Urothelium cell line (cell line): ENCODE data around the gene TRAF7.

Experiments used
- DNase-seq: peaks from one replicate; pipeline ENCODE4 v3.0.0; 2011; ENCODE audit warnings: low spot score, mixed read lengths
- FAIRE-seq: peaks from 2 replicates; lab custom pipeline; 2011; peaks lifted over from hg19 to GRCh38; lab: Jason Lieb, UNC

Gene TRAF7

GRCh38 chr16:2212362-2213324 lies 57.1 kb downstream of the TRAF7 start:
- DNase-seq: peak; percentile 32
- FAIRE-seq: no peak

- FAIRE-seq: no peak
- no peak for DNase-seq
These were observed 58.5 kb downstream of the TRAF7 start for GRCh38 chr16:2213817-2214718.

DNA sequence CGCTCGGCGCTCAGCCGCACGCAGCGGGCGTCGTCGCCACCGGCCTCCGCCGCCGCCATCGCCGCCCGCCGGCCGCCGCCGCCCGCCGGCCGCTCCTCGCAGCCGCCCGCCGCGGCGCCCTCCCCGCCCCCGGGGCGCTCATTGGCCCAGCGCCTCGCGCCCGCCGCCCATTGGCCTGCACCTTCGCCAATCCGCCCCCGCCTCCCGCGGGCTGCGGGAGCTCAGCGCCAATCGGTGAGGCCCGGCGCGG lies 59.1 kb downstream of the TRAF7 start, which contains the start of gene PGP:
PGP (minus strand) TSS at position 122 of the 250 bp plus-strand sequence; CDS start at position 59, 63 bp downstream.
- peak; percentile 93 for FAIRE-seq
- DNase-seq: no peak

DNA sequence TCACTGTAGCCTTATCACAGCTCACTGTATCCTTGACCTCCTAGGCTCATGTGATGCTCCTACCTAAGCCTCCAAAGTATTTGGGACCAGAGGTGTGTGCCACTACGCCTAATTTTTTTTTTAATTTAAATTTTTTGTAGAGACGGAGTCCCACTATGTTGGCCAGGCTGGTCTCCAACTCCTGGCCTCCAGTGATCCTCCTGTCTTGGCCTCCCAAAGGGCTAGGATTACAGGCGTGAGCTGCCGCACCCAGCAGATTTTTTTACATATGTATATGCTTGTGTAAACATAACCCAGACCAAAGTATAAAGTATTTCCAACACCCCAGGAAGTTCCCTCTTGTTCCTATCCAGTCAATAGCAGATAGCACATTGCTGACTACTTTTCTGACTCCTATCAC lies 60.7 kb downstream of the TRAF7 start:
- DNase-seq (no peak), FAIRE-seq (no peak)

GRCh38 chr16:2223221-2223941 lies 67.8 kb downstream of the TRAF7 start, which contains the start of gene E4F1:
Gene E4F1, plus strand, starts transcription at chr16:2223591. Its CDS starts 23 bp downstream, at chr16:2223614.
- DNase-seq: peak; percentile 100
- FAIRE-seq: peak; percentile 98

DNA sequence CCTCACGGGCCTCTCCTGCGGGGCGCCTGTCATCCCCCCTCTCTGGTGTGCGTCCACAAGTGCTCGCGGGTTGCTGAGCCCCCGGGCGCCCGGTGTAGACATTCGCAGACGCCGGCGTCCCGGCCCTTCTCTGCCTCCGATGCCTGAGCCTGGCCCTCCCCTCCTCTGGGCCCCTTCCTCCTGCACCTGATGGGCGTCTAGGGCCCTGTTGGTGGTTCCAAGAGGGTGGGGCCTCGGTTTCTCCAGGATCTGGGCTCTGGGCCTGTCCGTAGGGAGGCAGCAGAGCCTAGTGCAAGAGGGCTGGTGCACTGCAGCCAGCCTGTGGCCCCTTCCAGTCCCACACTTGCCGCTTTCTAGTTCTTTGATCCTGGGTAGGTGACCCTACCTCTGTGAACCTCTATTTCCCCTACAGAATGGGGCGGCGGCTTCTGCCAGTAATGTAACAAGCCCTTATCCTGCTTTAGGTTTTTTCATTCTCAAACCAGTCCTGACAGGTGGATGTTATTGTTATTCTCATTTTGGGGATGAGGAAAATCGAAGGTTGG lies 68.4 kb downstream of the TRAF7 start:
- DNase-seq: peak; percentile 59
- FAIRE-seq: no peak

- FAIRE-seq (no peak), DNase-seq (no peak)
These were observed 70.7 kb downstream of the TRAF7 start for GRCh38 chr16:2226245-2226793.

DNA sequence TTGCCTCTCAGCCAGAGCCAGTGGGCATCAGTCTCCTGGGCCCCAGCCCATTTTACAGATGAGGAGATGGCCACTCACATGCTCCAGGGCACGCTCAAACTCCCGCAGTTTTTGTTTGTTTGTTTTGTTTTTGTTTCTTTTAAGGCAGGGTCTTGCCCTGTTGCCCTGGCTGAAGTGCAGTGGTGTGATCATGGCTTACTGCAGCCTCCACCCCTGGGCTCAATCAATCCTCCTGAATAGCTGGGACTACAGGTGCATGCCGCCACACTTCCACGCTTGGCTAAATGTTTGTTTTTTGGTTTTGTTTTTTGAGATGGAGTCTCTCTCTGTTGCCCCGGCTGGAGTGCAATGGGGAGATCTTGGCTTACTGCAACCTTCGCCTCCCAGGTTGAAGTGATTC lies 71.3 kb downstream of the TRAF7 start:
- DNase-seq (no peak), FAIRE-seq (no peak)
